Endodermal cell (in vitro differentiated cells): ENCODE measurements around the gene CNPY3. TPM values are rescaled to one million over a fixed set of nuclear protein-coding genes. Genes with fewer than 3 reads are reported as not detected.

ENCODE experiments used
- DNase-seq: peaks from one replicate; pipeline ENCODE4 v3.0.0-alpha.2; 2017
- H3K27ac ChIP-seq: 2 replicates; pipeline ENCODE4 v1.5.1; 2013; ENCODE audit warnings: mild to moderate bottlenecking, low read depth, low read length, moderate library complexity
- H3K27me3 ChIP-seq: 2 replicates; pipeline ENCODE4 v1.6.1; 2013; ENCODE audit warnings: mild to moderate bottlenecking, low read length, moderate library complexity; ENCODE audit not compliant: insufficient read depth, control insufficient read depth, poor library complexity, severe bottlenecking
- H3K36me3 ChIP-seq: 2 replicates; pipeline ENCODE4 v1.7.0; 2013; ENCODE audit warnings: mild to moderate bottlenecking, low read length, moderate library complexity; ENCODE audit not compliant: control insufficient read depth, insufficient read depth
- H3K4me1 ChIP-seq: one replicate; pipeline ENCODE4 v1.7.0; 2013; ENCODE audit warnings: low read length; ENCODE audit not compliant: control insufficient read depth, insufficient read depth
- H3K4me3 ChIP-seq: 2 replicates; pipeline ENCODE4 v1.5.1; 2013; ENCODE audit warnings: mild to moderate bottlenecking, low read length, moderate library complexity
- H3K9ac ChIP-seq: 2 replicates; pipeline ENCODE4 v1.6.1; 2013; ENCODE audit warnings: mild to moderate bottlenecking, low read length, moderate library complexity; ENCODE audit not compliant: poor library complexity, severe bottlenecking; ENCODE audit errors: extremely low read depth
- H3K9me3 ChIP-seq: 2 replicates; pipeline ENCODE4 v1.6.1; 2013; ENCODE audit warnings: mild to moderate bottlenecking, low read length, moderate library complexity; ENCODE audit not compliant: control insufficient read depth
- H3K27ac Mint-ChIP-seq: 2 replicates; pipeline ENCODE4 v1.8.0; 2020; ENCODE audit warnings: mixed read lengths
- H3K27me3 Mint-ChIP-seq: 2 replicates; pipeline ENCODE4 v1.8.0; 2021; ENCODE audit warnings: mild to moderate bottlenecking, mixed read lengths; ENCODE audit not compliant: insufficient read depth
- H3K36me3 Mint-ChIP-seq: 2 replicates; pipeline ENCODE4 v1.8.0; 2020; ENCODE audit warnings: low read depth, mixed read lengths
- H3K4me1 Mint-ChIP-seq: 2 replicates; pipeline ENCODE4 v1.8.0; 2020; ENCODE audit warnings: mixed read lengths
- H3K4me3 Mint-ChIP-seq: 2 replicates; pipeline ENCODE4 v1.8.0; 2020; ENCODE audit warnings: mild to moderate bottlenecking, moderate library complexity, mixed read lengths
- H3K9me3 Mint-ChIP-seq: 2 replicates; pipeline ENCODE4 v1.8.0; 2020; ENCODE audit warnings: mild to moderate bottlenecking, mixed read lengths
- WGBS, 2 experiments: methylation state at CpG; one replicate each; pipeline versions ENCODE4 v1.1.5 to v1.1.7; 2013; ENCODE audit warnings: missing lambda C conversion rate in 2 of 2, mixed read lengths in 1 of 2; ENCODE audit not compliant: insufficient coverage in 1 of 2, insufficient read length in 1 of 2; 5-methylcytosine and 5-hydroxymethylcytosine counted together
- total RNA-seq, 2 donors: library from RNA; stranded (reverse); fragmentation: NEBNext Ultra II Directional in 1 of 2; extraction: Animal tissue kit (Norgen Biotek cat#: 25700) in 1 of 2; gene quantifications; 2 replicates in 1 of 2; 3 replicates in 1 of 2; pipeline ENCODE4 v1.2.1, GENCODE V29; 2021
- TF ChIP-seq, protein P1 (sequence below): fragments of 200-600 bp; sonication (generic); conservative IDR thresholded peaks from 2 replicates; pipeline ENCODE4 v1.5.0; 2021; ENCODE audit warnings: antibody characterized with exemption, mild to moderate bottlenecking

CNPY3 gene
- total RNA-seq, 2 donors from 2014 or later: 72.7 to 73.6 TPM

DNA sequence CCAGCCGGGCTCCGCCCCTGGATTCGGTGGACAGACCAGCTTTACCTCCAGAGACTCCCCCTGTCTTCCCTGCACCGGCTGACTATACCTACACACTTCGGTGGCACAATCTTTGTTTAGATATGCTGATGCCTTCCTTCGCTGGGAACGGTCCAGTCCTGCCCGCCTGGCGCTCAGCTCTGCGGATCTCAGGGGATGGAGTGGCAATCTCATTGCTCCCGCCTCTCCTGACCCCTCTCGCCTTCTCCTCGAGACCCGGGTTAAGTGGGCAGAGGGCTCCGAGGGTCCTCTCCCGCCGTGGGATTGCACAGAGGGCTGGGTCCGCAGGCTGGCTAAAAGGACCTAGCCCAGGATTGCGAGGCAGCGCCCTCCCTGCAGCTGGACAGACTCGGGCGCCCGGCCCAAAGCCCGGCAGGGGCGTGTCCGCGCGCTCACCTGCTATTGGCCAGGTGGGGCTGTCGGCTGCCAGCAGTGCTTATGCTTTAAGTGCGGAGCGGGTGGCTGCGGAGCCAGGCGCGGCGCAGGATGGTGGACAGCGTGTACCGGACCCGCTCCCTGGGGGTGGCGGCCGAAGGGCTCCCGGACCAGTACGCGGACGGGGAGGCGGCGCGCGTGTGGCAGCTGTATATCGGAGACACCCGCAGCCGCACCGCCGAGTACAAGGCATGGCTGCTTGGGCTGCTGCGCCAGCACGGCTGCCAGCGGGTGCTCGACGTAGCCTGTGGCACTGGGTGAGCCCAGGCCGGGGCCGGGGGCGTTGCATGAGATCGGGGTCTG lies 31.2 kb downstream of the CNPY3 start, which contains the start of gene GNMT:
TSS of gene GNMT (plus strand) at position 512 of the 777 bp plus-strand sequence. CDS start at position 526, 14 bp downstream.
- Histone ChIP-seq H3K4me3 (peak within 1 kb of the TSS; percentile 83), H3K4me1 (no peaks in the 10 kb centered on the region), H3K9ac (no peak within 1 kb of the TSS), H3K36me3 (no peaks in the 10 kb centered on the region), H3K27ac (no peak within 1 kb of the TSS), H3K27me3 (peaks cover 28% of the 10 kb centered on the region), H3K9me3 (no peaks in the 10 kb centered on the region)
- 6 to 8% methylated on average over 44 to 62 of the region's 62 CpGs for WGBS, 2 experiments
- TF ChIP-seq, protein P1, sequence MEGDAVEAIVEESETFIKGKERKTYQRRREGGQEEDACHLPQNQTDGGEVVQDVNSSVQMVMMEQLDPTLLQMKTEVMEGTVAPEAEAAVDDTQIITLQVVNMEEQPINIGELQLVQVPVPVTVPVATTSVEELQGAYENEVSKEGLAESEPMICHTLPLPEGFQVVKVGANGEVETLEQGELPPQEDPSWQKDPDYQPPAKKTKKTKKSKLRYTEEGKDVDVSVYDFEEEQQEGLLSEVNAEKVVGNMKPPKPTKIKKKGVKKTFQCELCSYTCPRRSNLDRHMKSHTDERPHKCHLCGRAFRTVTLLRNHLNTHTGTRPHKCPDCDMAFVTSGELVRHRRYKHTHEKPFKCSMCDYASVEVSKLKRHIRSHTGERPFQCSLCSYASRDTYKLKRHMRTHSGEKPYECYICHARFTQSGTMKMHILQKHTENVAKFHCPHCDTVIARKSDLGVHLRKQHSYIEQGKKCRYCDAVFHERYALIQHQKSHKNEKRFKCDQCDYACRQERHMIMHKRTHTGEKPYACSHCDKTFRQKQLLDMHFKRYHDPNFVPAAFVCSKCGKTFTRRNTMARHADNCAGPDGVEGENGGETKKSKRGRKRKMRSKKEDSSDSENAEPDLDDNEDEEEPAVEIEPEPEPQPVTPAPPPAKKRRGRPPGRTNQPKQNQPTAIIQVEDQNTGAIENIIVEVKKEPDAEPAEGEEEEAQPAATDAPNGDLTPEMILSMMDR: no peak
- H3K27me3 Mint-ChIP-seq: peaks cover 33% of the 10 kb centered on the region
- no peaks in the 10 kb centered on the region for H3K9me3 Mint-ChIP-seq
- H3K27ac Mint-ChIP-seq: peak within 1 kb of the TSS; percentile 61
- peak; percentile 94 for DNase-seq
- H3K36me3 Mint-ChIP-seq: peaks cover 17% of the 10 kb centered on the region
- peak within 1 kb of the TSS; percentile 66 for H3K4me3 Mint-ChIP-seq
- H3K4me1 Mint-ChIP-seq: peaks cover 6% of the 10 kb centered on the region

- 41 to 61% methylated on average over 7 to 15 of the region's 15 CpGs for whole genome bisulfite sequencing, 2 experiments
- TF ChIP-seq, protein P1: no peak
- Histone ChIP-seq H3K27me3 (peaks cover 28% of the 10 kb centered on the region), H3K9me3 (no peaks in the 10 kb centered on the region), H3K36me3 (no peaks in the 10 kb centered on the region), H3K27ac (no peak overlapping the region), H3K9ac (no peak overlapping the region), H3K4me3 (peak overlapping the region; percentile 83), H3K4me1 (no peaks in the 10 kb centered on the region)
- H3K9me3 Mint-ChIP-seq: no peaks in the 10 kb centered on the region
- peaks cover 6% of the 10 kb centered on the region for H3K4me1 Mint-ChIP-seq
- no peak overlapping the region for H3K27ac Mint-ChIP-seq
- peaks cover 20% of the 10 kb centered on the region for H3K36me3 Mint-ChIP-seq
- peaks cover 33% of the 10 kb centered on the region for H3K27me3 Mint-ChIP-seq
- peak overlapping the region; percentile 66 for H3K4me3 Mint-ChIP-seq
- no peak for DNase-seq
Observed at GRCh38 chr6:42961020-42961470, 31.8 kb downstream of the CNPY3 start.

DNA sequence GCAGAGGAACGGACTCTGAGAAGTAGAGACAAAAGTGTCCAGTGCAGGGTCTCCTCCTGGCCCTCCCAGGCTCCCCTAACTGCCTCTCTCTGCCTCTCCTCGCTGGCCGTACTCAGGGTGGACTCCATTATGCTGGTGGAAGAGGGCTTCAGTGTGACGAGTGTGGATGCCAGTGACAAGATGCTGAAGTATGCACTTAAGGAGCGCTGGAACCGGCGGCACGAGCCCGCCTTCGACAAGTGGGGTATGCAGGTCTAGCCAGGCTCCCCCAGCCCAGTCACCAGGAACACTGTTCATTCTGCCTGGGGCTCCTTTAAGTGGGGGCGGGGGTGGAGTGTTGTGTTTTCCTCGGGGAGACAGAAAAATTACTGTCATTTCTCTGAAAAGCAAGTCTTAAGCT lies 32.8 kb downstream of the CNPY3 start:
- H3K27me3 ChIP-seq: peaks cover 28% of the 10 kb centered on the region
- no peak overlapping the region for H3K27ac Mint-ChIP-seq
- peaks cover 25% of the 10 kb centered on the region for H3K36me3 Mint-ChIP-seq
- no peaks in the 10 kb centered on the region for H3K36me3 ChIP-seq
- H3K27me3 Mint-ChIP-seq: peaks cover 33% of the 10 kb centered on the region
- no peak overlapping the region for H3K4me3 Mint-ChIP-seq
- DNase-seq: no peak
- H3K27ac ChIP-seq: no peak overlapping the region
- no peaks in the 10 kb centered on the region for H3K9me3 Mint-ChIP-seq
- peaks cover 6% of the 10 kb centered on the region for H3K4me1 Mint-ChIP-seq
- no peaks in the 10 kb centered on the region for H3K9me3 ChIP-seq
- no peak overlapping the region for H3K9ac ChIP-seq
- TF ChIP-seq, protein P1: no peak
- no peaks in the 10 kb centered on the region for H3K4me1 ChIP-seq
- H3K4me3 ChIP-seq: no peak overlapping the region
- WGBS, 2 experiments: 92 to 95% methylated on average over 9 to 12 of the region's 12 CpGs
